Activated CD4-positive, alpha-beta memory T cell treated with anti-CD3 and anti-CD28 coated beads, Interleukin-2, amount 10 ng/mL, durations not matched to agents 7 days and 5 days (primary cell): ENCODE measurements around the gene TOX2. TPM values are rescaled to one million over a fixed set of nuclear protein-coding genes. Genes with fewer than 3 reads are reported as not detected.

ENCODE experiments used
- CTCF ChIA-PET: fragments of 350-600 bp; sonication (Branson Sonifier 250); formaldehyde crosslinking; loops from one replicate; lab custom pipeline; 2021; ENCODE audit warnings: antibody characterized with exemption, inconsistent platforms; lab: Charles Lee
- POLR2A ChIA-PET: fragments of 350-600 bp; sonication (Branson Sonifier 250); formaldehyde crosslinking; loops from one replicate; lab custom pipeline; 2021; ENCODE audit warnings: antibody characterized with exemption; lab: Charles Lee
- DNase-seq: peaks from one replicate; pipeline ENCODE4 v3.0.0-alpha.2; 2020
- H3K27ac Mint-ChIP-seq: one replicate; pipeline ENCODE4 v1.8.0; 2021; ENCODE audit warnings: mild to moderate bottlenecking, mixed read lengths
- H3K27me3 Mint-ChIP-seq: one replicate; pipeline ENCODE4 v1.8.0; 2021; ENCODE audit warnings: mixed read lengths
- H3K36me3 Mint-ChIP-seq: one replicate; pipeline ENCODE4 v1.8.0; 2021; ENCODE audit warnings: low read depth, mixed read lengths
- H3K4me1 Mint-ChIP-seq: one replicate; pipeline ENCODE4 v1.8.0; 2021; ENCODE audit warnings: mixed read lengths
- H3K4me3 Mint-ChIP-seq: one replicate; pipeline ENCODE4 v1.8.0; 2021; ENCODE audit warnings: mild to moderate bottlenecking, mixed read lengths
- H3K9me3 Mint-ChIP-seq: one replicate; pipeline ENCODE4 v1.8.0; 2021; ENCODE audit warnings: mixed read lengths
- total RNA-seq, 2 experiments: library from RNA; stranded (reverse); gene quantifications; one replicate each; pipeline ENCODE4 v1.2.3, GENCODE V29; 2021

Gene TOX2
- total RNA-seq, 2 experiments from 2014 or later = 4.4 to 4.6 TPM

DNA sequence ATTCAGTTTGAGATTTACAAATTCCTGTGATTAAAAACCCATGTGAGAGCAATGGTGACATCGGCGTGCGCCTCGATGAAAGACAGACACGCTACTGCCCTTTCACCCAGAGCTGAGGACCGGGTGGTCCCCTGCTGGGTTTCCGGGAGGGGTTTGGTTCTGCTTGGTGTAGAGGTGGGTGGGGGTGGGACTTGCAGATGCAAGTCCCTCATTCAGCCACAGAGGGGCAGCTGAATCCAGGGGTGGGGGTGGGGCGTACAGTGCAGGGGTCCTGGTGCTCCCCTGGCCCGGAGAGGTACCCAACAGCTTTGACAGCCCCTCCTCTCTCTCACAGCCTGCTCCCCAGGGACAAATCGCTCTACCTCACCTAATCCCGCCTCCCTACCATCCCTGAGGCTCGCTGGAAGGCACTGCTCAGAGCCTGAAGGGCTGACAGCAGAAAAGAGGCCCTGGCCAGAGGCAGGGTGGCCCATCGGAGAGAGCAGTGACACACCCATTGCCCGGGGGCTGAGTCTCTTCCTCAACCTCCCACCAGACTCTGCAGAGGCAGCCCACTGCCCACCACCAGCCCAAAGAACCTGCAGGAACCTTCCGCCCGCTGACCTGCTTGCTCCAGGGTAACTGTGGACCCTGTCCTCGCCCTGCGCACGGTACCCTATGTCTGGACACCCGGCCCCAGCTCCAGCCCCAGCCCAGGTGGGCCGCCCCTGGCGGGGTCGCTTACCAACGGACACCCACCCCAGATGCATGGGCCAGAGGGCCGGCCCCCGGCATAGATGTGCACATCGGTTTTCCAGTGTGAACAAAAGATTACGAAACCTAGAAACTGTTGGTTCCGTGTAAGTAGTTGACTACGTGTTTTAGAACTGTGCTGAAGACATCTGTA is 153.9 kb downstream of the TOX2 start:
- ChIA-PET CTCF (interaction anchor here (1.0 to 1.7 kb wide), 5 partner anchors 11 to 370 kb away, joined by 3 to 9 read pairs (median 5); no protein-coding TSS in a partner anchor), POLR2A (interaction anchor here (0.6 to 2.2 kb wide), 10 partner anchors 40 to 318 kb away, joined by 3 to 16 read pairs (median 6); no protein-coding TSS in a partner anchor)
- no peak for DNase-seq
- Mint-ChIP-seq H3K4me3 (peak overlapping the region; percentile 61), H3K4me1 (peaks cover 41% of the 10 kb centered on the region), H3K9me3 (no peaks in the 10 kb centered on the region), H3K36me3 (no peaks in the 10 kb centered on the region), H3K27me3 (peaks cover 48% of the 10 kb centered on the region), H3K27ac (peak overlapping the region; percentile 90)

- ChIA-PET POLR2A (interaction anchor here (0.7 to 2.2 kb wide), 9 partner anchors 41 to 318 kb away, joined by 3 to 16 read pairs (median 7); no protein-coding TSS in a partner anchor), CTCF (interaction anchor here (1.0 to 1.7 kb wide), 5 partner anchors 12 to 371 kb away, joined by 3 to 9 read pairs (median 5); no protein-coding TSS in a partner anchor)
Measured at GRCh38 chr20:44069203-44070011, 154.8 kb downstream of the TOX2 start.

GRCh38 chr20:44070139-44070900 is 155.7 kb downstream of the TOX2 start:
- H3K4me1 Mint-ChIP-seq = peaks cover 53% of the 10 kb centered on the region
- no peaks in the 10 kb centered on the region for H3K36me3 Mint-ChIP-seq
- H3K4me3 Mint-ChIP-seq = peak overlapping the region; percentile 54
- ChIA-PET POLR2A (interaction anchor here (1.3 to 2.2 kb wide), 6 partner anchors 42 to 319 kb away, joined by 5 to 16 read pairs (median 10); no protein-coding TSS in a partner anchor), CTCF (interaction anchor here (1.7 kb wide), 1 partner anchor 319 kb away, joined by 9 read pairs; no protein-coding TSS in a partner anchor)
- H3K27me3 Mint-ChIP-seq = peaks cover 47% of the 10 kb centered on the region
- H3K27ac Mint-ChIP-seq = peak overlapping the region; percentile 90
- DNase-seq = peak; percentile 37
- H3K9me3 Mint-ChIP-seq = no peaks in the 10 kb centered on the region

More at GRCh38 chr20:44069203-44070011, 154.8 kb downstream of the TOX2 start:
- Mint-ChIP-seq H3K36me3 (no peaks in the 10 kb centered on the region), H3K9me3 (no peaks in the 10 kb centered on the region), H3K27ac (peak overlapping the region; percentile 90), H3K27me3 (peaks cover 45% of the 10 kb centered on the region), H3K4me1 (peaks cover 44% of the 10 kb centered on the region), H3K4me3 (peak overlapping the region; percentile 61)
- DNase-seq = peak; percentile 79

DNA sequence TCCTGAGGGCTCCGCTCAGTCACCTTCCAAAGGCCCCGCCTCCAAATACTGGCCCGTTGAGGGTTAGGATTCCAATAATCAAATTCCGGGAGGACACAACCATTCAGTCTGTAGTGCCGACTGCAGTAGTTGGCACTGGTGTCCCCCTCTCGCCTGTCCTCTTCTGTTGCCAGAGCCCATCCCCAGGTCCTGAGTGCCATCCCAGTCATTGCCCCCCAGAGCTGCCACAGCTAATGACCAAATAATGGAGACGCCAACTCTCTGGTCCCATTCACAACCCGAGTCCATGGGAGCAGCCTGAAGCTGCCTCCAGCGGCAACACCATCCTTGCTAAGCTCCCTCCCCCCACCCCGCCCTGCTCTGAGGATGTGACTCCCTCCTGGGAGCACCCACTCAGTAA is 156.4 kb downstream of the TOX2 start:
- H3K27me3 Mint-ChIP-seq = peaks cover 49% of the 10 kb centered on the region
- CTCF ChIA-PET = interaction anchor here (1.4 kb wide), 1 partner anchor 320 kb away, joined by 6 read pairs; no protein-coding TSS in a partner anchor
- H3K36me3 Mint-ChIP-seq = no peaks in the 10 kb centered on the region
- POLR2A ChIA-PET = interaction anchor here (2.2 kb wide), 2 partner anchors 131 to 320 kb away, joined by 9 to 16 read pairs; no protein-coding TSS in a partner anchor
- H3K4me1 Mint-ChIP-seq = peaks cover 54% of the 10 kb centered on the region
- H3K27ac Mint-ChIP-seq = no peak overlapping the region
- H3K9me3 Mint-ChIP-seq = no peaks in the 10 kb centered on the region
- H3K4me3 Mint-ChIP-seq = no peak overlapping the region
- no peak for DNase-seq

GRCh38 chr20:44071526-44072111 is 157.0 kb downstream of the TOX2 start:
- ChIA-PET POLR2A (no interaction called here), CTCF (interaction anchor here (1.0 to 1.4 kb wide), 3 partner anchors 9 to 321 kb away, joined by 3 to 6 read pairs (median 4); no protein-coding TSS in a partner anchor)
- H3K4me3 Mint-ChIP-seq = no peak overlapping the region
- DNase-seq = no peak
- peaks cover 45% of the 10 kb centered on the region for H3K27me3 Mint-ChIP-seq
- no peaks in the 10 kb centered on the region for H3K36me3 Mint-ChIP-seq
- H3K27ac Mint-ChIP-seq = peak overlapping the region; percentile 23
- peaks cover 54% of the 10 kb centered on the region for H3K4me1 Mint-ChIP-seq
- no peaks in the 10 kb centered on the region for H3K9me3 Mint-ChIP-seq

GRCh38 chr20:44072384-44072783 is 157.7 kb downstream of the TOX2 start:
- no peak for DNase-seq
- ChIA-PET POLR2A (interaction anchor here (1.0 kb wide), 1 partner anchor 15 kb away, joined by 3 read pairs; no protein-coding TSS in a partner anchor), CTCF (interaction anchor here (1.0 to 1.4 kb wide), 3 partner anchors 8 to 322 kb away, joined by 3 to 6 read pairs (median 4); no protein-coding TSS in a partner anchor)
- Mint-ChIP-seq H3K27ac (no peak overlapping the region), H3K36me3 (no peaks in the 10 kb centered on the region), H3K4me3 (no peak overlapping the region), H3K4me1 (peaks cover 54% of the 10 kb centered on the region), H3K27me3 (peaks cover 42% of the 10 kb centered on the region), H3K9me3 (no peaks in the 10 kb centered on the region)

GRCh38 chr20:44073011-44073674 is 158.5 kb downstream of the TOX2 start:
- no peak overlapping the region for H3K4me3 Mint-ChIP-seq
- no peak for DNase-seq
- H3K9me3 Mint-ChIP-seq = no peaks in the 10 kb centered on the region
- no peaks in the 10 kb centered on the region for H3K36me3 Mint-ChIP-seq
- no peak overlapping the region for H3K27ac Mint-ChIP-seq
- ChIA-PET CTCF (interaction anchor here (1.2 kb wide), 1 partner anchor 323 kb away, joined by 4 read pairs; no protein-coding TSS in a partner anchor), POLR2A (interaction anchor here (0.7 to 1.0 kb wide), 2 partner anchors 16 to 55 kb away, joined by 3 read pairs; no protein-coding TSS in a partner anchor)
- H3K27me3 Mint-ChIP-seq = peaks cover 36% of the 10 kb centered on the region
- H3K4me1 Mint-ChIP-seq = peaks cover 49% of the 10 kb centered on the region

DNA sequence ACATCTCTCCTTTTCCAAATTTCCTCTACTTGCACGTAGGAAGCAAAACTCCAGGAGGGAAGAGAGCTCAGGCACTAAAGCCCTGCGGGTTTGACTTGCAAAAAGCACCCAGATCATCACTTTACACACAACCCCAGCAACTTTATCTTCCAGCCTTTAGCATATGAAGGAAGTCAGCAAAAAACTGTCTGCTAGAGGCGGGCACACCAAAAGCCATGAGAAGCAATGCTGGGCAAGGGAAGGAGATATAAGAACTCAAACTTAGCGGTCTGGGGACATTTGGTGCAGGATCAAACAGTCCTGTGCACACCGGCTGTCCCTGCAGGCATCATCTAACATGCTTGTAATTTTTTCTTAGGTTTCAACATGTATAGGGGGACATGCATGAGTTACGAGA is 159.0 kb downstream of the TOX2 start:
- POLR2A ChIA-PET = interaction anchor here (0.7 to 1.1 kb wide), 2 partner anchors 54 to 56 kb away, joined by 3 read pairs; no protein-coding TSS in a partner anchor

GRCh38 chr20:44074252-44075151 is 159.8 kb downstream of the TOX2 start:
- H3K27ac Mint-ChIP-seq = no peak overlapping the region
- no peaks in the 10 kb centered on the region for H3K36me3 Mint-ChIP-seq
- peaks cover 43% of the 10 kb centered on the region for H3K27me3 Mint-ChIP-seq
- no peaks in the 10 kb centered on the region for H3K9me3 Mint-ChIP-seq
- CTCF ChIA-PET = no interaction called here
- no peak for DNase-seq
- no peak overlapping the region for H3K4me3 Mint-ChIP-seq
- POLR2A ChIA-PET = interaction anchor here (1.1 kb wide), 1 partner anchor 55 kb away, joined by 3 read pairs; no protein-coding TSS in a partner anchor
- peaks cover 35% of the 10 kb centered on the region for H3K4me1 Mint-ChIP-seq

More for the DNA sequence above, 159.0 kb downstream of the TOX2 start:
- Mint-ChIP-seq H3K27me3 (peaks cover 39% of the 10 kb centered on the region), H3K27ac (no peak overlapping the region), H3K9me3 (no peaks in the 10 kb centered on the region), H3K36me3 (no peaks in the 10 kb centered on the region), H3K4me3 (no peak overlapping the region), H3K4me1 (peaks cover 44% of the 10 kb centered on the region)
- CTCF ChIA-PET = no interaction called here
- no peak for DNase-seq

GRCh38 chr20:44075191-44075949 is 160.7 kb downstream of the TOX2 start:
- ChIA-PET POLR2A (no interaction called here), CTCF (interaction anchor here (1.2 kb wide), 1 partner anchor 326 kb away, joined by 3 read pairs; no protein-coding TSS in a partner anchor)
- peaks cover 28% of the 10 kb centered on the region for H3K4me1 Mint-ChIP-seq
- no peak overlapping the region for H3K4me3 Mint-ChIP-seq
- H3K36me3 Mint-ChIP-seq = no peaks in the 10 kb centered on the region
- no peak overlapping the region for H3K27ac Mint-ChIP-seq
- H3K27me3 Mint-ChIP-seq = peaks cover 38% of the 10 kb centered on the region
- no peak for DNase-seq
- no peaks in the 10 kb centered on the region for H3K9me3 Mint-ChIP-seq
